ENCODE results near the gene UBR3. TPM values are rescaled to one million over a fixed set of nuclear protein-coding genes. Genes with fewer than 3 reads are reported as not detected.

Gene UBR3, protein sequence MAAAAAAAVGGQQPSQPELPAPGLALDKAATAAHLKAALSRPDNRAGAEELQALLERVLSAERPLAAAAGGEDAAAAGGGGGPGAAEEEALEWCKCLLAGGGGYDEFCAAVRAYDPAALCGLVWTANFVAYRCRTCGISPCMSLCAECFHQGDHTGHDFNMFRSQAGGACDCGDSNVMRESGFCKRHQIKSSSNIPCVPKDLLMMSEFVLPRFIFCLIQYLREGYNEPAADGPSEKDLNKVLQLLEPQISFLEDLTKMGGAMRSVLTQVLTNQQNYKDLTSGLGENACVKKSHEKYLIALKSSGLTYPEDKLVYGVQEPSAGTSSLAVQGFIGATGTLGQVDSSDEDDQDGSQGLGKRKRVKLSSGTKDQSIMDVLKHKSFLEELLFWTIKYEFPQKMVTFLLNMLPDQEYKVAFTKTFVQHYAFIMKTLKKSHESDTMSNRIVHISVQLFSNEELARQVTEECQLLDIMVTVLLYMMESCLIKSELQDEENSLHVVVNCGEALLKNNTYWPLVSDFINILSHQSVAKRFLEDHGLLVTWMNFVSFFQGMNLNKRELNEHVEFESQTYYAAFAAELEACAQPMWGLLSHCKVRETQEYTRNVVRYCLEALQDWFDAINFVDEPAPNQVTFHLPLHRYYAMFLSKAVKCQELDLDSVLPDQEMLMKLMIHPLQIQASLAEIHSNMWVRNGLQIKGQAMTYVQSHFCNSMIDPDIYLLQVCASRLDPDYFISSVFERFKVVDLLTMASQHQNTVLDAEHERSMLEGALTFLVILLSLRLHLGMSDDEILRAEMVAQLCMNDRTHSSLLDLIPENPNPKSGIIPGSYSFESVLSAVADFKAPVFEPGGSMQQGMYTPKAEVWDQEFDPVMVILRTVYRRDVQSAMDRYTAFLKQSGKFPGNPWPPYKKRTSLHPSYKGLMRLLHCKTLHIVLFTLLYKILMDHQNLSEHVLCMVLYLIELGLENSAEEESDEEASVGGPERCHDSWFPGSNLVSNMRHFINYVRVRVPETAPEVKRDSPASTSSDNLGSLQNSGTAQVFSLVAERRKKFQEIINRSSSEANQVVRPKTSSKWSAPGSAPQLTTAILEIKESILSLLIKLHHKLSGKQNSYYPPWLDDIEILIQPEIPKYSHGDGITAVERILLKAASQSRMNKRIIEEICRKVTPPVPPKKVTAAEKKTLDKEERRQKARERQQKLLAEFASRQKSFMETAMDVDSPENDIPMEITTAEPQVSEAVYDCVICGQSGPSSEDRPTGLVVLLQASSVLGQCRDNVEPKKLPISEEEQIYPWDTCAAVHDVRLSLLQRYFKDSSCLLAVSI (N-terminal part only)
- total RNA-seq (10 to 100 TPM; 21.9 to 22.1 TPM), polyA plus RNA-seq (8.5 TPM)

DNA sequence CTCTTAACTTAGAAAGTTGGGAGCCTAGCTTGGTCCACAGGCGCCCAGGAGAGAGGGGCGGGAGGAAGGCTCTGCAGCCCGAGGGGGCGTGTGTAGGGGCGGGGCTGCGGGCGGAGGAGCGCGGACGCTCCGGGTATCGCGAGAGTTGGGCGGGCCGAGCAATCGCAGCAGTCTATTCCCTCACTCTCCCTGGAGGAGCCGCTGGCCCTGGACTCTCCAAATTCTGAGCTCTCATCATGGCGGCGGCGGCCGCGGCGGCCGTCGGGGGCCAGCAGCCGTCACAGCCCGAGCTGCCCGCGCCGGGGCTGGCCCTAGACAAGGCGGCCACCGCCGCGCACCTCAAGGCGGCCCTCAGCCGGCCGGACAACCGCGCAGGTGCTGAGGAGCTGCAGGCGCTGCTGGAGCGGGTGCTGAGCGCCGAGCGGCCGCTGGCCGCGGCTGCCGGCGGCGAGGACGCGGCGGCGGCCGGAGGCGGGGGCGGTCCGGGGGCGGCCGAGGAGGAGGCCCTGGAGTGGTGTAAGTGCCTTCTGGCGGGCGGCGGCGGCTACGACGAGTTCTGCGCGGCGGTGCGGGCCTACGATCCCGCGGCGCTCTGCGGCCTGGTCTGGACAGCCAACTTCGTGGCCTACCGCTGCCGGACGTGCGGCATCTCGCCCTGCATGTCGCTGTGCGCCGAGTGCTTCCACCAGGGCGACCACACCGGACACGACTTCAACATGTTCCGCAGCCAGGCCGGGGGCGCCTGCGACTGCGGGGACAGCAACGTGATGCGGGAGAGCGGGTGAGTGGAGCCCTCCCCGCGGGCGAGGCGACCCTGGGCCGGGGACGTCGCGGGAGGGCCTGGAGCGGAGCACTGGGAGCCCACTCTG is at the start of gene UBR3:
UBR3 (plus strand) TSS at position 183 of the 869 bp plus-strand sequence; CDS start at position 237, 54 bp downstream.
- Mint-ChIP-seq H3K27me3 (no peaks in the 10 kb centered on the region), H3K27ac (peak within 1 kb of the TSS; percentile 80 to 96 (median 92)), H3K4me1 (peaks cover 54 to 79% (median 70%) of the 10 kb centered on the region in 3 donors), H3K4me3 (peak within 1 kb of the TSS; percentile 93 to 99 (median 96)), H3K36me3 (peaks cover 0 to 33% (median 0%) of the 10 kb centered on the region in 3 donors), H3K9me3 (no peaks in the 10 kb centered on the region)
- H3K4me3 ChIP-seq (ENCODE audit: low read length) = peak within 1 kb of the TSS; percentile 83
- peaks cover 46% of the 10 kb centered on the region for H3K4me1 ChIP-seq (ENCODE audit: insufficient read depth, low read length)
- no peaks in the 10 kb centered on the region for H3K36me3 ChIP-seq (ENCODE audit: insufficient read depth, low read length)
- H3K27me3 ChIP-seq (ENCODE audit: insufficient read depth, low read length, poor library complexity, severe bottlenecking) = no peaks in the 10 kb centered on the region
- POLR2A ChIA-PET = interaction anchor here (0.6 to 1.4 kb wide), 7 partner anchors 12 to 243 kb away, joined by 3 to 12 read pairs (median 3); partner anchors contain the start of genes PPIG and SSB
- no peaks in the 10 kb centered on the region for H3K9me3 ChIP-seq (ENCODE audit: low read length)
- CTCF ChIA-PET = interaction anchor here (1.0 to 2.4 kb wide), 7 partner anchors 9 to 102 kb away, joined by 3 to 10 read pairs (median 3); partner anchors contain the start of gene SSB
- H3K27ac ChIP-seq (ENCODE audit: low read depth, low read length) = peak within 1 kb of the TSS; percentile 58
- DNase-seq = peak; percentile 88 to 92 (median 88)

DNA sequence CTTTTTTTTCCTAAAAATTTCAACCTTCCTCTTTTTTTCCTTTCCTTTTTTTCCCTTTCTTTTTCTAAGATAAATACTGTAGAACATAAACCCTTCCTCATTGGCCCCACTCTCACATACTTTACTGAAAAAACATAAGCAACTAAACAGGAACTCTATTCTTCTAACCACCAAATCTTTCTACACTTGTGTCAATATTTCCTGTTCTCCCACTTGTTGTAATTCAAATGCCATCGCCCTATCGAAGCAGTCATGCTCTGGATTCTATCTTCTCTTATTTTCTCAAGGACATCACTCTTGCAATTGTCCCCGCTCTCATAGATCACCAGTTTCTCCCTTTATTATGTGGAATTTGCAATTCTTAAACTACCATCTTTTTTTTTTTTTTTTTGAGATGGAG is 48.8 kb upstream of the UBR3 start:
- ChIA-PET POLR2A (no interaction called here), CTCF (no interaction called here)
- Mint-ChIP-seq H3K4me1 (no peaks in the 10 kb centered on the region), H3K27me3 (peaks cover 7 to 19% of the 10 kb centered on the region in 2 donors), H3K4me3 (no peak overlapping the region), H3K9me3 (no peaks in the 10 kb centered on the region), H3K36me3 (peaks cover 0 to 4% (median 1%) of the 10 kb centered on the region in 3 donors), H3K27ac (no peak overlapping the region)
- no peak overlapping the region for H3K4me3 ChIP-seq (ENCODE audit: low read length)
- no peaks in the 10 kb centered on the region for H3K9me3 ChIP-seq (ENCODE audit: low read length)
- no peaks in the 10 kb centered on the region for H3K36me3 ChIP-seq (ENCODE audit: insufficient read depth, low read length)
- no peaks in the 10 kb centered on the region for H3K27me3 ChIP-seq (ENCODE audit: insufficient read depth, low read length, poor library complexity, severe bottlenecking)
- DNase-seq = no peak
- no peaks in the 10 kb centered on the region for H3K4me1 ChIP-seq (ENCODE audit: insufficient read depth, low read length)
- no peak overlapping the region for H3K27ac ChIP-seq (ENCODE audit: low read depth, low read length)

DNA sequence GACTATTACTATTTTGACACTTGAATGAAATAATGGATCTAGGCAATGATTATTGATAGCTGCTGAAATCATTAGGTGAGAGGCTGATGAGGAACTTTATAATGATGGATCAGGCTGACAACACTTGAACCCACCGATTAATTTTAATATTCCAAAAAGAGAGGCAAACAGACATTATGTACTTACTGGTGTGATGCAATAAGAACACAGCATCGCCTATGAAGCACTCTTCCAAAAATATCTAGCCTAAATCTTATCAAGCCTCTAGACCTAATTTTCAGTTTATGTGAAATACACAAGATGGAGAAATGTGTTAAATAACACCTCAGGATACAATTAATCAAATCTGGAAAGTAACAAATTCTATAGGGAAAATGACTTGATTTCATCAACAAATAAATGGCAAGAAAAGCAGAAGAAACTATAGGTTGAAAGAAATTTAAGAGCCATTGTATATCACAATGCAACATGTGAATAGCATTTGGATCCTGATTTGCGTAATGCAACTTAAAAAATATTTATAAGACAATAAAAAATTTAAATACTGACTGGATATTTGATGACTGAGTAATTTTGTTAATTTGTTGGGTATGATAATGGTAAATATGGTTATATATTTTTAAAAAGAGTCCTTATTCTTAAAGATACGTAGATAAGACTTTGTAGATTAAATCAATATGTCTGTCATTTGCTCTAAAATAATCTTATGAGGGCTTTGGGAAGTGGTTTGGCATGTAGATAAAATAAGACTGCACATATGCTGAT is 45.8 kb upstream of the UBR3 start:
- H3K27ac ChIP-seq (ENCODE audit: low read depth, low read length) = no peak overlapping the region
- ChIA-PET POLR2A (no interaction called here), CTCF (interaction anchor here (0.8 kb wide), 1 partner anchor 11 kb away, joined by 4 read pairs; no protein-coding TSS in a partner anchor)
- no peaks in the 10 kb centered on the region for H3K9me3 Mint-ChIP-seq
- H3K9me3 ChIP-seq (ENCODE audit: low read length) = no peaks in the 10 kb centered on the region
- H3K27me3 Mint-ChIP-seq = peaks cover 7 to 25% of the 10 kb centered on the region in 2 donors
- peaks cover 0 to 4% (median 1%) of the 10 kb centered on the region in 3 donors for H3K36me3 Mint-ChIP-seq
- no peak overlapping the region for H3K4me3 Mint-ChIP-seq
- DNase-seq = no peak
- H3K4me1 Mint-ChIP-seq = no peaks in the 10 kb centered on the region
- H3K36me3 ChIP-seq (ENCODE audit: insufficient read depth, low read length) = no peaks in the 10 kb centered on the region
- no peaks in the 10 kb centered on the region for H3K4me1 ChIP-seq (ENCODE audit: insufficient read depth, low read length)
- H3K27ac Mint-ChIP-seq = no peak overlapping the region
- no peak overlapping the region for H3K4me3 ChIP-seq (ENCODE audit: low read length)
- H3K27me3 ChIP-seq (ENCODE audit: insufficient read depth, low read length, poor library complexity, severe bottlenecking) = no peaks in the 10 kb centered on the region

DNA sequence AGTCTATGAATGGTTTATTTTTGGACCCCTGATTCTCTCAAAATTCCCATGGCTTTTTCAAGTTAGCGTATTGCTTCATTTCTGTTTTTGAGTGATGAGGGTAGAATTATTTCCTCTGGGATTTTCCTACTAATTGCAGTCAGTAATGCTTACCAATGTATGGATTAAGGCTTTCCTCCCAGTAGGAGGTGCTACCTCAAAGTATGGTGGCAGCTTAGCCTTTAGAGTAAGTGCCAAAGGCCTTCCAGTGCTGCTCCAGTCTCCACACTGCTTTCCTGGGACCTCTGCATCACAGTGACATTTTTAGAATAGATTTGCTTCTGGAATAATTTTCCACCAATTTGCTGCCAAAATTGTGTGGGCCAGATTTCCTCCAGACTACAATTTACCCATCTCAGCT is 44.7 kb upstream of the UBR3 start:
- Mint-ChIP-seq H3K9me3 (no peaks in the 10 kb centered on the region), H3K27me3 (peaks cover 7 to 26% of the 10 kb centered on the region in 2 donors), H3K4me1 (no peaks in the 10 kb centered on the region), H3K36me3 (peaks cover 0 to 4% (median 1%) of the 10 kb centered on the region in 3 donors), H3K4me3 (no peak overlapping the region), H3K27ac (no peak overlapping the region)
- no peaks in the 10 kb centered on the region for H3K4me1 ChIP-seq (ENCODE audit: insufficient read depth, low read length)
- no peaks in the 10 kb centered on the region for H3K27me3 ChIP-seq (ENCODE audit: insufficient read depth, low read length, poor library complexity, severe bottlenecking)
- ChIA-PET POLR2A (no interaction called here), CTCF (no interaction called here)
- no peaks in the 10 kb centered on the region for H3K9me3 ChIP-seq (ENCODE audit: low read length)
- H3K4me3 ChIP-seq (ENCODE audit: low read length) = no peak overlapping the region
- no peak for DNase-seq
- H3K36me3 ChIP-seq (ENCODE audit: insufficient read depth, low read length) = no peaks in the 10 kb centered on the region
- H3K27ac ChIP-seq (ENCODE audit: low read depth, low read length) = no peak overlapping the region

DNA sequence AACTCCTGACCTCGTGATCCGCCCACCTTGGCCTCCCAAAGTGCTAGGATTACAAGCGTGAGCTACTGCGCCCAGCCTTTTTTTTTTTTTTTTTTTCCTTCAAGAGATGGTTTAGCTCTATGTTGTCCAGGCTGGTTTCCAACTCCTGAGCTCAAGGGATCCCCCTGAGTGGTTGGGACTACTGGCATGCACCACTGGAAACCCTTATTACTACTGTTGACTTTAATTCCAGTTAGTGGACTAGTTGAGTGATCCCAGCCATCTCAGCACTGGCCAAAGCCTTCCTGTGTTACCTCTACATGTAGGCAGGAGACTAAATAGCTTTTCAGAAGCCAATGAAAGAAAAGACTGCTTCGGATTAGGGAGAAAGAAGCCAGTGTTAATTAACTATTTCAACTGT is 36.7 kb upstream of the UBR3 start:
- Histone ChIP-seq H3K27me3 (ENCODE audit: insufficient read depth, low read length, poor library complexity, severe bottlenecking) (peaks cover 5% of the 10 kb centered on the region), H3K9me3 (ENCODE audit: low read length) (no peaks in the 10 kb centered on the region), H3K4me1 (ENCODE audit: insufficient read depth, low read length) (no peaks in the 10 kb centered on the region), H3K36me3 (ENCODE audit: insufficient read depth, low read length) (no peaks in the 10 kb centered on the region), H3K27ac (ENCODE audit: low read depth, low read length) (no peak overlapping the region), H3K4me3 (ENCODE audit: low read length) (no peak overlapping the region)
- Mint-ChIP-seq H3K4me3 (no peak overlapping the region), H3K27me3 (peaks cover 12 to 28% of the 10 kb centered on the region in 2 donors), H3K36me3 (no peaks in the 10 kb centered on the region), H3K4me1 (peaks cover 0 to 6% (median 2%) of the 10 kb centered on the region in 3 donors), H3K9me3 (no peaks in the 10 kb centered on the region), H3K27ac (no peak overlapping the region)
- ChIA-PET CTCF (no interaction called here), POLR2A (no interaction called here)
- DNase-seq = no peak

DNA sequence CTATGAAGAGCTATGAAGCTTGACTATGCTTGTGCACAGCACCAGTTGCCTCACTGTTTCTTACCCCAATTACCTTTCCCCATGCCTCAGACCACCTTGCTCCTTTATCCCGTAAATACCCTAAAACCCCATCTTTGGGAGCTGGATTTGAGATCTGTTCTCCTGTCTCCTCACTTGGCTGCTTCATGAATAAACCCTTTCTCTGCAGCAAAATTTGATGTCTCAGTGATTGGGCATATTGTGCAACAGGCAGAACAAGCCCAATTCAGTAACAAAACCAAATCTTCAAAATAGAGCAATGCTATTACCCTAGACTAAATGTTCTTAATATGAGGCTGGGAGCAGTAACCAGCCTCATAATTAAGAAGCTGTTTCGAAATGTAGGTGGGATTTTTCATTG is 32.1 kb upstream of the UBR3 start:
- no peaks in the 10 kb centered on the region for H3K27me3 ChIP-seq (ENCODE audit: insufficient read depth, low read length, poor library complexity, severe bottlenecking)
- H3K4me1 ChIP-seq (ENCODE audit: insufficient read depth, low read length) = peaks cover 10% of the 10 kb centered on the region
- H3K4me3 ChIP-seq (ENCODE audit: low read length) = no peak overlapping the region
- CTCF ChIA-PET = interaction anchor here (0.9 to 1.4 kb wide), 3 partner anchors 27 to 32 kb away, joined by 3 to 6 read pairs (median 4); partner anchors contain the start of gene METTL5
- POLR2A ChIA-PET = no interaction called here
- Mint-ChIP-seq H3K9me3 (no peaks in the 10 kb centered on the region), H3K36me3 (peaks cover 0 to 7% (median 0%) of the 10 kb centered on the region in 3 donors), H3K4me3 (peak overlapping the region in 1 of 7 donors; percentile 10), H3K27me3 (peaks cover 0 to 3% of the 10 kb centered on the region in 2 donors), H3K4me1 (peaks cover 15 to 18% (median 17%) of the 10 kb centered on the region in 3 donors), H3K27ac (no peak overlapping the region)
- DNase-seq = no peak
- no peaks in the 10 kb centered on the region for H3K9me3 ChIP-seq (ENCODE audit: low read length)
- H3K36me3 ChIP-seq (ENCODE audit: insufficient read depth, low read length) = no peaks in the 10 kb centered on the region
- H3K27ac ChIP-seq (ENCODE audit: low read depth, low read length) = no peak overlapping the region
